Tibial artery (tissue), 4 donors: ENCODE data around the gene RPRD1B.

ENCODE experiments used
- DNase-seq, 2 donors: peaks; one replicate each; pipeline ENCODE4 v3.0.0-alpha.2; 2019
- H3K27ac ChIP-seq, 2 donors: fragments of 200-600 bp; sonication (generic) in 1 of 2; 1 replicate in 1 of 2; 2 replicates in 1 of 2; pipeline ENCODE4 v1.5.1; 2018 to 2019; ENCODE audit warnings: mild to moderate bottlenecking in 1 of 2
- H3K27me3 ChIP-seq, 2 donors: fragments of 200-600 bp; sonication (generic) in 1 of 2; one replicate each; pipeline versions ENCODE4 v1.5.1 to v1.6.0; 2016 to 2019
- H3K36me3 ChIP-seq, 3 donors: fragments of 200-600 bp; sonication (generic) in 2 of 3; one replicate each; pipeline ENCODE4 v1.5.1; 2016 to 2019; ENCODE audit warnings: mild to moderate bottlenecking in 2 of 3
- H3K4me1 ChIP-seq, 4 donors: fragments of 200-600 bp; sonication (generic) in 2 of 4; 1 replicate in 3 of 4; 2 replicates in 1 of 4; pipeline ENCODE4 v1.5.1; 2016 to 2019
- H3K4me3 ChIP-seq, 2 donors: fragments of 200-600 bp; sonication (generic) in 1 of 2; 1 replicate in 1 of 2; 2 replicates in 1 of 2; pipeline ENCODE4 v1.5.1; 2018 to 2019; ENCODE audit warnings: mild to moderate bottlenecking in 2 of 2
- H3K9me3 ChIP-seq, 3 donors: fragments of 200-600 bp; sonication (generic) in 1 of 3; one replicate each; pipeline ENCODE4 v1.5.1; 2016 to 2019
- CTCF ChIP-seq, 2 experiments: fragments of 200-600 bp in 1 of 2; fragments of 450-650 bp in 1 of 2; IDR thresholded peaks; one replicate each; pipeline ENCODE4 v1.5.1; 2017 to 2019; ENCODE audit warnings: antibody characterized with exemption in 2 of 2, mild to moderate bottlenecking in 1 of 2, moderate library complexity in 1 of 2
- intact Hi-C: fragments of 100-400 bp; cut with DNase I; formaldehyde crosslinking; loops from one replicate; pipeline ENCODE4 v1.15.0; 2023; ENCODE audit warnings: low total_unique reads

The RPRD1B gene

DNA sequence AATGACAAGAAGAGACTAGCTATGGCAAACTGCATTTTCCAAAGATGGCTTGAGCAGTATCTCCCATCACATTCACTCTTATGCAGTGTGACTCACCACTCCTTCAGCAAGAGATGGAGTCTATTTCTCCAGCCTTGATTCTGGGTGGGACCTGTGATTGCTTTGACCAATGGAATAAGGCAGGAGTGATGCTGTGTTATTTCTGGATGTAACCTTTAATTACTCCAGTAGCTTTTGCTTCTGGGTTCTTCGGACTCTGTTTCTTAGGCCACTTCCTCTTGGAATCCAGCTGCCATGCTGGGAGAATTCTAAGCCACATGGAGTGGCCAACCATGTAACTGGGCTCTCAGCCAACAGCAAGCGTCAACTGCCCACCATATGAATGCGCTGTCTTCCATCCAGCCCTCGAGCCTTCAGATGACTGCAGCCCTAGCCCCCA lies 80.8 kb downstream of the RPRD1B start:
- Histone ChIP-seq H3K4me3 (no peak overlapping the region), H3K27me3 (no peaks in the 10 kb centered on the region), H3K9me3 (no peaks in the 10 kb centered on the region), H3K4me1 (peaks cover 0 to 40% (median 26%) of the 10 kb centered on the region in 4 donors), H3K27ac (no peak overlapping the region), H3K36me3 (no peaks in the 10 kb centered on the region)
- TF ChIP-seq CTCF (IDR thresholded peaks at IDR 0.05) = no peak
- intact Hi-C loops = no loop called here
- no peak for DNase-seq

GRCh38 chr20:38115205-38115604 lies 81.7 kb downstream of the RPRD1B start:
- no peaks in the 10 kb centered on the region for H3K36me3 ChIP-seq
- H3K9me3 ChIP-seq = no peaks in the 10 kb centered on the region
- intact Hi-C loops = no loop called here
- H3K27me3 ChIP-seq = no peaks in the 10 kb centered on the region
- H3K4me3 ChIP-seq = no peak overlapping the region
- no peak for DNase-seq
- no peak overlapping the region for H3K27ac ChIP-seq
- H3K4me1 ChIP-seq = peaks cover 0 to 39% (median 19%) of the 10 kb centered on the region in 4 donors
- no peak for TF ChIP-seq CTCF (IDR thresholded peaks at IDR 0.05)

DNA sequence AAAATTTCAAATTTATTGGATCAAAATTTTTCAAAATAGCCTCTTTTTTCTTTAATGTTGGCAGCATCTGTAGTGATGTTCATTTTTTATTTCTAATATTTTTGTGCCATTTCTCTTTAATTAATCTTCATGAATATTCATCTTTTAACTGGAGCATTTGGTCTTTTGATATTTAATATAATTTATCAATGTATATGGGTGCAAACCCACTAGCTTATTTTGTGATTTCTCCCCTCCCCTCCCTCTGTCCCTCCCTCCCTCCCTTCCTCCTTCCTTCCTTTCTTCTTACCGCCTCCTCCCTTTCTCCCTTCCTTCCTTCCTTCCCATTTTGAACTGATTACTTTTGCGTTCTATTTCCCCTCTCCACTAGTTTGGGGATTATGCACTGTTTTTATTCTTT lies 82.3 kb downstream of the RPRD1B start:
- H3K9me3 ChIP-seq = no peaks in the 10 kb centered on the region
- H3K4me3 ChIP-seq = no peak overlapping the region
- intact Hi-C loops = no loop called here
- no peaks in the 10 kb centered on the region for H3K36me3 ChIP-seq
- no peak for DNase-seq
- no peak for TF ChIP-seq CTCF (IDR thresholded peaks at IDR 0.05)
- H3K27me3 ChIP-seq = no peaks in the 10 kb centered on the region
- no peak overlapping the region for H3K27ac ChIP-seq
- peaks cover 0 to 38% (median 14%) of the 10 kb centered on the region in 4 donors for H3K4me1 ChIP-seq

GRCh38 chr20:38116409-38117165 lies 83.0 kb downstream of the RPRD1B start:
- no peak for TF ChIP-seq CTCF (IDR thresholded peaks at IDR 0.05)
- H3K27me3 ChIP-seq = no peaks in the 10 kb centered on the region
- no peak overlapping the region for H3K27ac ChIP-seq
- H3K4me3 ChIP-seq = no peak overlapping the region
- intact Hi-C loops = no loop called here
- H3K9me3 ChIP-seq = no peaks in the 10 kb centered on the region
- H3K4me1 ChIP-seq = peaks cover 0 to 32% (median 9%) of the 10 kb centered on the region in 4 donors
- no peaks in the 10 kb centered on the region for H3K36me3 ChIP-seq
- DNase-seq = no peak

DNA sequence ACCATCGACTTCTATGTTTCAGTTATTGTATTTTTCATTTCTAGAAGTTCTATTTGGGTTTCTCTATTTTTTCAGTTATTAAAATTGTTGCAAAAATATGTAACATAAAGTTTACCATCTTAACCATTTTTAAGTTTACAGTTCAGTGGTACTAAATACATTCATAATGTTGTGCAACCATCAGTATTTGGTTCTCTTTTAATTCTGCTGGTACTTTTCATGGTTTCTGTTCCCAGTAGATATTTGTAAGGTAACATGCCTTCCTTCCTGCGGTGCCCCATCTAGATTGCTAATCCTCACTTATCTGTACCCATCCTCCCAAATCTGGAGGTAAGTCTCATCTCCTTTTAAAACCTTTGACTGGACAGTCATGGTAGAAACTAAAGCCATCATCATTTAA lies 83.7 kb downstream of the RPRD1B start:
- Histone ChIP-seq H3K4me3 (no peak overlapping the region), H3K36me3 (no peaks in the 10 kb centered on the region), H3K9me3 (no peaks in the 10 kb centered on the region), H3K4me1 (peaks cover 0 to 28% (median 6%) of the 10 kb centered on the region in 4 donors), H3K27ac (no peak overlapping the region), H3K27me3 (no peaks in the 10 kb centered on the region)
- TF ChIP-seq CTCF (IDR thresholded peaks at IDR 0.05) = no peak
- no peak for DNase-seq
- intact Hi-C loops = no loop called here
